ENCODE measurements around the gene IRX4.

IRX4 gene

DNA sequence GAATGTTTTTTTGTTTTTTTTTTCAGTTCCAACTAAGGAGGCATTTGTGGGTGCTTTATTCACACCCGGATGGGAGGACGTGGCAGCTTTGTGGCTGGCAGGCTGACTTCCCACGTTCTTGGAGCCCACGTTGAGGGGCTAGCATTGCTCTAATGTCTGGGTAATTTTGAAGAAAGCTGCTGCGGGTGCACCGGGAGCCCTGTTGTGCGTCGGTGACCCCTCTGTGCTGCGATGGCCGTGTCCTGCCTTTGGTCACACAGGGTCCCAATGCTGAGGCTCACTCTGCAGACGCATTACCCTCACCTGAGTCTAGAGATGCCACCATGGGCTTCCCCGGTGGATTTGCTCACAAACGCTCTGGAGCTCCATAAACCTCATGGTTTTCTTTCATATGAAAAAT lies 47.3 kb downstream of the IRX4 start:
- no peak for DNase-seq

DNA sequence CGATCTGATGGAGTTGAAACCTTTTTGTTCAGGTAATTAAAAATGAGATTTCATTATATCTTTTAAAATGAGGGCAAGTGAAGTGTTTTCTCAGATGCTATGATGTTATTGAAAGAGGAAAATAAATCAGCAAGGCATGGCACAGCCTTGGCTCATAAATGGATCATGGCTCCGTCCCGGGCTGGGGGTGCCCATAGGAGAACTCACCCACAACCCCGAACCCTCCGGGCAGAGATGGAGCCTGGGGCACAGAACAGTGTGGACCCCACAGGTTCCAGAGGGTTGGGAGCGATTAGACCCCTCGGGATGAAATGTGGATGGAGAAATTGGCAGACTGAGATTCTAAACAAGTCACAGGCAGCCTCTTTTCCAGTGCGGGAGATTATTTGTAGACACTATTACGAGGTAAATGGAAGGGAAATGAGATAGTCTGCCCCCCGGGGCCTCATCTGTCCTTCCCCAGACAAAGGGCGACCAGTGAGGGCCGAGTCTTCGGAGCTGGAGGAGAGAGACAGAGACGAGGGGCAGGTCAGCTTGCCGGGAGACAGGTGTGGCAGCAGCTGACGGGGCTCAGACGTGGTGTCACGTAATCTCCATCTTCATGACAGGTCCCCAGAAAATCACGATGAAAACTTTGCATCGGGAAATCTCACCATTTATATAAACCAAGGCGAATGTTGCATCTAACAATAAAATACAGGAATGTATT lies 47.9 kb downstream of the IRX4 start:
- DNase-seq, result no peak

DNA sequence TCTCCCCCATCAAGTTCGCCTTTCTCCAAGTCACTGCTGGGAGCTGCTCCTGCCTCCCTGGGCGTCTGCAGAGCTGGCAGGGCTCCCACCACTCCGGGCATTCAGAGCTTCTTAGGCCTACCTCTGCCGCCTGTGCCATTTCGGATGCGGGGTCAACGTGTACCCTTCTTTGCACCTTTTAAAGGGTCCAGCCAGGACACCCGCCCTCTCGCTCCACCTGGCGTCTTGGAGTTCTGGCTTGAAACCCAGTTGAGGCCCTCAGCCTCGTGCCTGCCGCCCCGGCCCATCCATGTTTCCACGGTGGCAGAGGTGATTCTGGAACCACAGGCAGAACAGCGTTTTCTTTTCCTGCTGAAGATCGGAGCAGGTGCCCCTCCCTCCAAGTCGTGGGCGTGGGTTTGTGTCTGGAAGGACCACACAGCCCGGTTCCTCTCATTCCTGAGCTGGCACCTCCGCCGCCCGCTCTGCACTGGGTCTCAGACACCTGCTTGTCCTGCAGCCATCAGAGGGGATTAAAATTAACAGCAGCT lies 48.6 kb downstream of the IRX4 start:
- no peak for DNase-seq

DNA sequence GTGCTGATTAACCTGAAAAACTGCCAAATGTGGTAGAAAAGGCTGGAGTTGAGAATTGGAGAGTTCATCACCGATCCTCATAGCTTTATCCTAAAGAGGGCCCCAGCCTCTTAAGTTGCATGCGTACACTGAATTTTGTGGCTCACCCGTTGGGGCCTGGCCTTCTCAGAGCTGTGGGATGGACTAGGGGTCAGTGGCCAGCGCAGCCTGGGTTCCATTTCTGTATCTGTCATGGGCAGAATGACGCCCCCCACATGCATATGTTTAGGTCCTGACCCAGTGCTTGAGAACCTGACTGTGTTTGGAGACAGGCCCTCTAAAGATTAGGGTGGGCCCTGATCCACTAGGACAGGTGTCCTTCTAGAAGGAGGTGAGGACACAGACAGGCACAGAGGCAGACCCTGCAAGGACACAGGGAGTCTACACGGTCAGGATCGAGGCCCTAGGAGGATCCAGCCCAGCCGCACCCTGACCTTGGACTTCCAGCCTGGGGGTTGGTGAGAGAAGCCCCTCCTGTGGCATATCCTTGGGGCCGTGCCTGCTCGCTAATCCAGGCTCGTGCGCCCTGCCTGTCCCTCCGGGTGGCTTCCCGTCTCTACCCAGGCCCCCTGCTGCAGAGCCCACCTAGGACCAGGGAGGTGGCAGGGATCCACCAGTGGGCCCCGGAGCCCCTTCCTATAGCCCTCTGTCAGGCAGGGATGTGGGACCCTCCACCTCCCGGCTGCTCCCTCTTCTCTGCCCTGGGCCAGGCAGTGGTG lies 49.3 kb downstream of the IRX4 start:
- no peak for DNase-seq

DNA sequence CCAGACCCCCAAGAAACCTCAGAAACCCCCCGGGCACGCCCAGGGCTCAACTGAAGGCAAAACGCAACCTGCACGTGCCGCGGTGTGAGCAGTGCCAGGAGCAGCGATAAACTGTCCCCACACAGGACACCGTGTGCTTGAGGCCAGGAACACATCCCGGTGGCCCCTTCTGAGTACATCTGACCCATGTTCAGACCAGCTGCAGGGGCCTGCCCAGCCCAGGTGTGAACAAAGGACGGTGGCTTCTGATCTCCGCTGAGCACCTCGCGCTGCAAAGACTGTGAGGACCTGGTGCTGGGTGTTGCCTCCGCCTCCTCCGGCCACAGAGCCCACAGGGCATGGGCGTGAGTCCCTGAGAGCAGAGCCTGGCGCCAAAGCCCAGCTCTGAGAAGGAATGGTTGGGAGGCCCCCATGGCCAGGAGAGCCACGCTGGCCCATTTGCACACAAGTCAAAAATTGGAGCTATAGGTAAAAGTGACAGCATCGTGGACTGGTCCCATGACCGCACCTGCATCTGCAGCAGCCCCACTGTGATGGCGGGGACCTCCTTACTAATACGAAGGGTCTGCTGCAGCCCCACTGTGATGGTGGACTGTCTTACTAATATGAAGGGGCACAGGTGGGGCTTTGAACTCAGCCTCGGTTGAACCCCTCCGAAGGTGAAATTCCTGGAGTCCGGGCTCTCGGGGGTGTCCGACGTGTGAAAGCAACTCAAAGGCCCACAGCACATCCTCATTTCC lies 50.0 kb downstream of the IRX4 start:
- DNase-seq, result no peak

DNA sequence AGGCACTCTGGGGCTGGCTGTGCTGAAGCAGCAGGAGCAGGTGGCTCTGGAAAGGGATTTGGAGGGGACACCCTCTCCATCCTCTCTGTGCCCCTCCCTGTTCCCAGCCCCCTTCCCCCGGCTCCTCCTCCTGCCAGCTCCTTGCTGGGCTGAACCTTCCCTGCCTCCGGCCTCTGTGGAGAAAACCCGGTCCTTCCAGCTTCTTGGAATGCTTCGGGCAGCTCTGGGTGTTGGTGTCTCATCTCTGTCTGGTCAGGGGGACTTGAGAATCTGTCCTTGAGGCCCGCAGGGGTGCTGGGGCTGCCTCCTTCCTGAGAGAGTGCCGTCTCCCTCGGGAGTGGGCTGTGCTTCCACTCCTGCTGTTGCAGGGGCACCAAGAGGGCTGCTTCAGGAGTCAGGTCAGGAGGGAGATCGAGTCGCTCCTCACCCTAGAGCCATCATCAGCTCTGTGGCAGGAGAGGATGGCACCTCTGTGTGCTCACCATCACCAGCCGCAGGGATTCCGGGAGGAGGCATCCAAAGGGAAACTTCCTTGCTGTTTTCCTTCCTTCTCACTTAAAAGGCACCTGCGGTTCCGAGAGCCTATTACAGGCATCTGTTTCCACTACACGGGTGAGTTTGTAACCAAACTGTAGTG lies 50.9 kb downstream of the IRX4 start:
- no peak for DNase-seq

DNA sequence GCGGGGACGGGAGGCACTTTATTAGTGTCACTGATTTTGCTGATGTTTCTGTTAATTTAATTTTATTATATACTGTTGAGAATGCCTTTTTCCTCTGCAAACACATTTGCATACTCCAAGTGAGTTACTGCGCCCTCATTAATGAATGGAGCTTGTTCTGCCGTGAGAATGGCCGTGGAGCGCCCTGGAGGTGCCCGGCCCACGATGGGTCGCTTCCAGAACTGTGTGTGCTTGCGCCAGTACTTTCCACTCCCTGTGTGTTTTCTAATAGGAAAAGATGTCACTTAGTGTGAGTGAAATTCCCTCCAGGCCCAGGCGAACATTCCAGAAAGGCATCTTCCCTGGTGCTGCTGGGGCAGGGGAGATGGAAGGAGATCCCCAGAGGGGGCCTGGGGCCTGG lies 51.5 kb downstream of the IRX4 start:
- DNase-seq, result no peak

DNA sequence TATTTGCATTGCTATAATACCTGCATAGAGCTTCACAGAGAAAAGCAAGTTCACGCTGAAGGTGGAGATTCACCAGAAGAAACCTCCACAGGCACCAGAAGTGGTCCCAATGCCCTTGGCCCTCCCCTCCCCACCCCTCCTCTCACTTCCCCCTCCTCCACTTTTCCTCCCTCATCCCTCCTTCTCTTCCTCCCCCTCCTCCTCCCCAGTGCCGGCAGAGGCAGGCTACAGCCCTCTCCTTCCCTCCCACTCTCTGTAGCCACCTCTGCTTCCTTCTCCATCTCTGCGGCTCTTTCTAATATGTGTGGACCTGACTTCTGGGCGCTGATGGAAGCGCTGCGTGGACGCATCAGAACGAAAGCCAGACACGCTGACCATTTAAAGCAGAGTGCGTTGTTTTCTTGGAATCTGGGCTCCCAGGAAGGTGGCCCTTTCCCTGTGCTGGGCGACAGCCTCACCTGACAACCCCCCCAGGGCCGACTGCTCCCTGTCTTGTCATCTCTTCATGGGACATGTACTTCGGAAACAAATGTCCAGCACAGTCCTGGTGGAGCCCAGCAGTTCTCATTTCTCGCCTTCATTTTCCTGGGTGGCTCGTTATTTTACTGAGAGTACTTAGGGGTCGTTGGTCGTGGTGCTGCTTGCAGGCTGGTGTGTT lies 52.0 kb downstream of the IRX4 start:
- DNase-seq, result no peak

DNA sequence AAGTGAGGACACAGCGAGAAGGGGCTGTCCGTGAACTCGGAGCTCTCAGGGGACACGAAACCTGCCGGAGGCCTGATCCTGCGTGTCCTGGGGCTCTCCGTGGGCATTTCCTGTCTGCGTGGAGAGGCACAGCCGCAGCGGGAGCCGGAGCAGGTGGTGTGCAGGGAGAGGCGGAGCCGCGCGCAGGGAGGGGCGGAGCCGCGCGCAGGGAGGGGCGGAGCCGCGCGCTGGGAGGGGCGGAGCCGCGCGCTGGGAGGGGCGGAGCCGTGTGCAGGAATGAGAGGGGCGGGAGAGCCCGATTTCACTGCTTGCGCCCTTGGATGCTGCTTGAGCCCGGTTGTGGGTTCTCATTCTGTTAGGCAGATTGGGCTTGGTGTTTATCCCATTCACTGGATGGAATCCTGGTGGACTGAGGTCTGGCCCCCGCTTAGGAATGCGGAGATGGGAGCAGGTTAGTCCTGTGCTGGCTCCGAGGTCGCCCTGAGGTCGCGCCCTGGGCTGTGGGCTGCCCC lies 54.8 kb downstream of the IRX4 start:
- DNase-seq, result no peak
